ENCODE measurements around the gene AP1M1.

DNA sequence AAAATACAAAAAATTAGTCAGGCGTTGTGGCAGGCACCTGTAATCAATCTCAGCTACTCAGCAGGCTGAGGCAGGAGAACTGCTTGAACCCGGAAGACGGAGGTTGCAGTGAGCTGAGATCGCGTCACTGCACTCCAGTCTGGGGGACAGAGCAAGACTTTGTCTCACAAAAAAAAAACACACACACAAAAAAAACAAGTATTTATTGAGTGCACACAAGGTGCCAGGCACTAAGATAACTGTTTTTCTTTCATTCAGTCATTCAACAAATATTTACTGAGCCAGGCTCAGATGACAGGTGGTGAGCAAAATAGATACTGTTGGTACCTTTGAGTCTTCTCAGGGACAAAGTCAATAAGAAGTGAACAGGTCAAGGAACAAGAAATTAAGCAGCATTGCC lies 30.7 kb upstream of the AP1M1 start:
- TF ChIP-seq, protein P1, sequence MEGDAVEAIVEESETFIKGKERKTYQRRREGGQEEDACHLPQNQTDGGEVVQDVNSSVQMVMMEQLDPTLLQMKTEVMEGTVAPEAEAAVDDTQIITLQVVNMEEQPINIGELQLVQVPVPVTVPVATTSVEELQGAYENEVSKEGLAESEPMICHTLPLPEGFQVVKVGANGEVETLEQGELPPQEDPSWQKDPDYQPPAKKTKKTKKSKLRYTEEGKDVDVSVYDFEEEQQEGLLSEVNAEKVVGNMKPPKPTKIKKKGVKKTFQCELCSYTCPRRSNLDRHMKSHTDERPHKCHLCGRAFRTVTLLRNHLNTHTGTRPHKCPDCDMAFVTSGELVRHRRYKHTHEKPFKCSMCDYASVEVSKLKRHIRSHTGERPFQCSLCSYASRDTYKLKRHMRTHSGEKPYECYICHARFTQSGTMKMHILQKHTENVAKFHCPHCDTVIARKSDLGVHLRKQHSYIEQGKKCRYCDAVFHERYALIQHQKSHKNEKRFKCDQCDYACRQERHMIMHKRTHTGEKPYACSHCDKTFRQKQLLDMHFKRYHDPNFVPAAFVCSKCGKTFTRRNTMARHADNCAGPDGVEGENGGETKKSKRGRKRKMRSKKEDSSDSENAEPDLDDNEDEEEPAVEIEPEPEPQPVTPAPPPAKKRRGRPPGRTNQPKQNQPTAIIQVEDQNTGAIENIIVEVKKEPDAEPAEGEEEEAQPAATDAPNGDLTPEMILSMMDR (IDR thresholded peaks at IDR 0.05; ENCODE audit: insufficient read depth, low read length, poor library complexity, severe bottlenecking) = no peak
- no peak for TF ChIP-seq EZH2phosphoT487 (conservative IDR thresholded peaks at IDR 0.05; ENCODE audit: low read length)

Data from SU-DHL-6 (cell line).